Renal cortex interstitium (tissue), 15 donors: ENCODE data around the gene ATXN7L3. TPM values are rescaled to one million over a fixed set of nuclear protein-coding genes. Genes with fewer than 3 reads are reported as not detected.
"Not testable (repeated sequence)": the region's sequence is repeated elsewhere in the genome, so short reads cannot be mapped to it uniquely, and the experiment has no call there.

Experiments
- DNase-seq, 11 donors: peaks; one replicate each; pipeline ENCODE4 v3.0.0-alpha.2; 2013; ENCODE audit warnings: low read depth in 9 of 11, low spot score in 4 of 11; ENCODE audit errors: extremely low read depth in 1 of 11
- long read RNA-seq, 16 experiments: transcript quantifications; one replicate each; lab custom pipeline, GENCODE V29; 2026
- polyA plus RNA-seq, 3 donors: library from polyadenylated mRNA; unstranded; fragments of 120-200 nt; gene quantifications; one replicate each; pipeline ENCODE4 v1.2.1, GENCODE V29; 2013; ENCODE audit not compliant: insufficient read length in 3 of 3

The ATXN7L3 gene
- polyA plus RNA-seq: 10 to 100 TPM; 62.1 to 67.6 (median 63.3) TPM
- long read RNA-seq, donor 1: 0 reads
- long read RNA-seq, donor 2, partial matches to known transcripts: 0 of 3 reads
- long read RNA-seq, donor 2, other reads (novel, unspliced or antisense): 0 of 3 reads
- long read RNA-seq, donor 3, transcript ATXN7L3-205 (13 exons, 1,341 nt): major isoform, 5 of 6 reads
- long read RNA-seq, donor 3, partial matches to known transcripts: 0 of 6 reads
- long read RNA-seq, donor 3, other reads (novel, unspliced or antisense): 0 of 6 reads
- long read RNA-seq, donor 4, partial matches to known transcripts: 0 of 7 reads
- long read RNA-seq, donor 4, other reads (novel, unspliced or antisense): 0 of 7 reads
- long read RNA-seq, donor 5: 0 reads
- long read RNA-seq, donor 6, partial matches to known transcripts: 18 of 20 reads
- long read RNA-seq, donor 6, other reads (novel, unspliced or antisense): 0 of 20 reads
- long read RNA-seq, donor 7, partial matches to known transcripts: 0 of 4 reads
- long read RNA-seq, donor 7, other reads (novel, unspliced or antisense): 0 of 4 reads
- long read RNA-seq, donor 8: 0 reads
- long read RNA-seq, donor 9, partial matches to known transcripts: 0 of 3 reads
- long read RNA-seq, donor 9, other reads (novel, unspliced or antisense): 0 of 3 reads
- long read RNA-seq, donor 10, partial matches to known transcripts: 0 of 3 reads
- long read RNA-seq, donor 10, other reads (novel, unspliced or antisense): 0 of 3 reads
- long read RNA-seq, donor 11, transcript ATXN7L3-205 (13 exons, 1,341 nt): major isoform, 5 of 5 reads
- long read RNA-seq, donor 11, partial matches to known transcripts: 0 of 5 reads
- long read RNA-seq, donor 11, other reads (novel, unspliced or antisense): 0 of 5 reads
- long read RNA-seq, donor 12, partial matches to known transcripts: 0 of 4 reads
- long read RNA-seq, donor 12, other reads (novel, unspliced or antisense): 0 of 4 reads
- long read RNA-seq, donor 13: 0 reads
- long read RNA-seq, donor 14: 0 reads
- long read RNA-seq, donor 15, partial matches to known transcripts: 0 of 2 reads
- long read RNA-seq, donor 15, other reads (novel, unspliced or antisense): 0 of 2 reads
- long read RNA-seq, donor 16, transcript ATXN7L3-201 (12 exons, 3,811 nt): major isoform, 6 of 11 reads
- long read RNA-seq, donor 16, partial matches to known transcripts: 0 of 11 reads
- long read RNA-seq, donor 16, other reads (novel, unspliced or antisense): 0 of 11 reads

- peak; percentile 87 to 98 (median 96) for DNase-seq
Measured at GRCh38 chr17:44199553-44200477, at the start of gene ATXN7L3. ATXN7L3 (minus strand) TSS chr17:44199884; CDS start chr17:44198070, 1,814 bp downstream.

GRCh38 chr17:44247876-44248736 is 48.4 kb upstream of the ATXN7L3 start:
- no peak for DNase-seq

GRCh38 chr17:44247440-44247841 is 47.8 kb upstream of the ATXN7L3 start:
- no peak for DNase-seq

GRCh38 chr17:44241106-44241624 is 41.5 kb upstream of the ATXN7L3 start:
- DNase-seq: no peak

DNA sequence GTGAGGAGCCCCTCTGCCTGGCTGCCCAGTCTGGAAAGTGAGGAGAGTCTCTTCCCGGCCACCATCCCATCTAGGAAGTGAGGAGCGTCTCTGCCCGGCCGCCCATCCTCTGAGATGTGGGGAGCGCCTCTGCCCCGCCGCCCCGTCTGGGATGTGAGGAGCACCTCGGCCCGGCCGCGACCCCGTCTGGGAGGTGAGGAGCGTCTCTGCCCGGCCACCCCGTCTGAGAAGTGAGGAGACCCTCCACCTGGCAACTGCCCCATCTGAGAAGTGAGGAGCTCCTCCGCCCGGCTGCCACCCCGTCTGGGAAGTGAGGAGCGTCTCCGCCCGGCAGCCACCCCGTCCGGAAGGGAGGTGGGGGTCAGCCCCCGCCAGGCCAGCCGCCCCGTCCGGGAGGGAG is 38.2 kb upstream of the ATXN7L3 start:
- not testable (repeated sequence) for DNase-seq

- DNase-seq: no peak
Measured at GRCh38 chr17:44236444-44236991, 36.8 kb upstream of the ATXN7L3 start.

DNA sequence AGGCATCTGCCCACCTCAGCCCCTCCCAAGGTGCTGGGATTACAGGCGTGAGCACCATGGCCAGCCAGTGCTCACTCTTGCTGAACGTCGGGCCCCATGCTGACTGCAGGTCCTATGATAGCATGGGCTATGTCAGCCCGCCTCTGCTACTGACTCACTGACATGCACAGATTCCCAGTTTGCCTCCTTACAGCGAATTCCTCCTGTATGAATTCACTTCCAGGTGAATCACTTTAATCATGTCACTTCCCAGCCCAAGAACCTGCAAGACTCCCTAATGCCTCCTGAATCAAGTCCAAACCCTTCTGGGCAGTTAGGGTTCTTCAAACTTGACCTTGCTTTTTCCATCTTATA is 35.9 kb upstream of the ATXN7L3 start:
- no peak for DNase-seq

DNA sequence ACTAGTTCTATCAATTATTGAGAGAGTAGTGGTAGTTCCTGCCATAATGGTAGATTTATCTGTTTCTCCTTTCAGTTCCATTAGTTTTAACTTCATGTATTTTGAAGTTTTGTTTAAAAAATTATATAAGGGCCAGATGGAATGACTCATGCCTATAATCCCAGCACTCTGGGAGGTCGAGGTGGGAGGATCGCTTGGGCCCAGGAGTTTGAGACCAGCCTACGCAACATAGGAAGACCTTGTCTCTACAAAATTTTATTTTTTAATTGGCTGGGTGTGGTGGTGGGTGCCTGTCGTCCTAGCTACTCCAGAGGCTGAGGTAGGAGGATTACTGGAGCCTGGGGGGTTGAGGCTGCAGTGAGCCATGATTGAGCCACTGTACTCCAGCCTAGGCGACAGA is 33.9 kb upstream of the ATXN7L3 start:
- DNase-seq: no peak

DNA sequence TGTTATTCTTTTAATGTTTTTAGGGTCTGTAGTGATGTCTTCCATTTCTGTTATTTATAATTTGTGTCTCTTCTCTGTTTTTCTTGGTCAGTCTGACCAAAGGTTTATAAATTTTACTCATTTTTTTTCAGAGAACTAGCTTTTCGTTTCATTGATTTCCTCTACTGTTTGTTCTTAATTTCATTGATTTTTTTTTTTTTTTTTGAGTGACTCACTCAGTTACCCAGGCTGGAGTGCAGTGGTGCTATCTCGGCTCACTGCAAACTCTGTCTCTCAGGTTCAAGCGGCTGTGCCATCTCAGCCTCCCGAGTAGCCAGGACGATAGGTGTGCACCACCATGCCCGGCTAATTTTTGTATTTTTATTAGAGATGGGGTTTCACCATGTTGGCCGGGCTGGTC is 32.4 kb upstream of the ATXN7L3 start:
- no peak for DNase-seq

DNA sequence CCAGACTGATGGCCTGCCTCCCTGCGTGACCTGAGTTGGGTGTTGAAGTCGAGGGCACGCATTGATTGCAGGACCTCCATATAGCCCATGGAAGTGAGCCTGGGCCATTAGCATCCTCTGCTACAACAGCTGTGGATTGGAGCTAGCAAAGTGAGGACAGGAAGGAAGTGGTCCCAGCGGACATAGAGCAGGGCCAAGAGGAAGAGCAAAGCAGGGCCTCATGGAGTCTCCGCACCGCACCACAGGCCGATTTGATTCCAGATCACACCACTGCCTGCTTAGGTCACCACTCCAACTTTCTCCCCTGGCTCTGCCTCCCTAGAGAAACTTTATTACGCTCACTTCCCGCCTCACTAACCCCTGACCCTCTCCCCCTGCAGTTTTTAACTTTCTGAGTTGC is 30.5 kb upstream of the ATXN7L3 start:
- no peak for DNase-seq

GRCh38 chr17:44229090-44229489 is 29.4 kb upstream of the ATXN7L3 start:
- no peak for DNase-seq

GRCh38 chr17:44223541-44224071 is 23.9 kb upstream of the ATXN7L3 start:
- DNase-seq: no peak

GRCh38 chr17:44222112-44222869 is 22.6 kb upstream of the ATXN7L3 start:
- peak in 5 of 11 donors; percentile 50 to 77 (median 54) for DNase-seq

DNA sequence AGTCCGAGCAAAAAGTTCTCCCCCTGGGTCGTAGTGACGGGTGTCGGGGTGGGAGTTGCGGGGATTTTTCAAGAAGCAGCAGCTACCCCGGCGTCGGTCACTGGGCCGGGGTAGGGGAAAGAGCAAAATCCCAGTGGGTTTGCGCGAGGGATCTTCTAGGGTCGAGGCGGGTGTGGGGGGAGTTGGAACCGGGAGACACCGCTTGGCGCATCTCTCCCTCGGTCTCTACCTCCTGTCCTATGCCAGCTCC is 22.1 kb upstream of the ATXN7L3 start:
- DNase-seq: no peak

GRCh38 chr17:44221084-44221861 is 21.6 kb upstream of the ATXN7L3 start:
- peak in 6 of 11 donors; percentile 64 to 80 (median 68) for DNase-seq
